ENCODE results near the gene BMP6. TPM values are rescaled to one million over a fixed set of nuclear protein-coding genes. Genes with fewer than 3 reads are reported as not detected.

BMP6 gene
- total and polyA plus RNA-seq, 8 donors, result 2.3 to 18.7 (median 3.7) TPM

DNA sequence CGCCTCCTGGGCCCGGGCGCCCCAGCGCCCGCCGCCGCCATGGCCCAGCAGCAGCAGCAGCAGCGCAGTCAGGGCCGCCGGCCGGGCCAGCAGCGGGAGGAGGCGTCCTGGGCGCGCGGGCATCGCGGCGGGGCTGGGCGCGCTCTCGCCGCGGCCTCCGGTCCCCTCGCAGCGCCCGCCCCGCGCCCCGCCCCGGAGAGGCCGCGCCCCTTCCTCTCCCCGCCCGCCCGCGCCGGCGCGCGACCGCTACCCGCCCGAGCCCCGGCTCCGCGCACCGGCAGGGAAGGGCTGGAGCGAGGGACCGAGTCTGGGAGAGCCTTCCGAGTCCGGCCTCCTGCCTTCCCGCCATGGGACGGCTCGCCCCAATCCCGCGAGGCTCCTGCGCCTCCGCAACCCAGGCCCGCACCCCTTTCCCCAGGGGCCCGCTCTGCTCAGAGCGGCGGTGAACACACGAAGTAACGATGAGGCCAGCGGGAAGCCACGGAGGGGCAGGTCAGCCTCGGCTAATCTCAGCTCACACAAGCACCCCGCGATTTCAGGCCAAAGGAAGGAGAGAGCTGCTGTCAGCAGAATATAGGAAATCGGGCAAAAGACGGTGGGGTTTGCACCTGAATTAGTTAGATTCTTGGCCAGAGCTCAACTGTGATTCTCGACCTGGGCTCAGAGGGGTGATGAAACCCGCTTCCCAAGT is 184.9 kb downstream of the BMP6 start, which contains the start of gene TXNDC5:
Gene TXNDC5 (minus strand): TSS at position 135 of the 691 bp plus-strand sequence. CDS start 12 bp downstream, at position 123.
- DNase-seq (peak; percentile 68 to 96 (median 82)), ATAC-seq (peak; percentile 95)
- Histone ChIP-seq H3K4me3 (peak within 1 kb of the TSS; percentile 78 to 81), H3K27ac (peak within 1 kb of the TSS; percentile 65 to 76), H3K9me3 (no peaks in the 10 kb centered on the region), H3K4me1 (peaks cover 7 to 35% of the 10 kb centered on the region in 2 donors), H3K27me3 (peaks cover 0 to 8% of the 10 kb centered on the region in 2 donors), H3K36me3 (no peaks in the 10 kb centered on the region)
- TF ChIP-seq, protein P1, sequence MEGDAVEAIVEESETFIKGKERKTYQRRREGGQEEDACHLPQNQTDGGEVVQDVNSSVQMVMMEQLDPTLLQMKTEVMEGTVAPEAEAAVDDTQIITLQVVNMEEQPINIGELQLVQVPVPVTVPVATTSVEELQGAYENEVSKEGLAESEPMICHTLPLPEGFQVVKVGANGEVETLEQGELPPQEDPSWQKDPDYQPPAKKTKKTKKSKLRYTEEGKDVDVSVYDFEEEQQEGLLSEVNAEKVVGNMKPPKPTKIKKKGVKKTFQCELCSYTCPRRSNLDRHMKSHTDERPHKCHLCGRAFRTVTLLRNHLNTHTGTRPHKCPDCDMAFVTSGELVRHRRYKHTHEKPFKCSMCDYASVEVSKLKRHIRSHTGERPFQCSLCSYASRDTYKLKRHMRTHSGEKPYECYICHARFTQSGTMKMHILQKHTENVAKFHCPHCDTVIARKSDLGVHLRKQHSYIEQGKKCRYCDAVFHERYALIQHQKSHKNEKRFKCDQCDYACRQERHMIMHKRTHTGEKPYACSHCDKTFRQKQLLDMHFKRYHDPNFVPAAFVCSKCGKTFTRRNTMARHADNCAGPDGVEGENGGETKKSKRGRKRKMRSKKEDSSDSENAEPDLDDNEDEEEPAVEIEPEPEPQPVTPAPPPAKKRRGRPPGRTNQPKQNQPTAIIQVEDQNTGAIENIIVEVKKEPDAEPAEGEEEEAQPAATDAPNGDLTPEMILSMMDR (IDR thresholded peaks at IDR 0.05), result no peak
- intact Hi-C loops (cut with DNase I), result loop anchor here in 1 of 2 donors (10.0 kb wide), 1 partner anchor 84 kb away; no protein-coding TSS in a partner anchor

GRCh38 chr6:7911345-7911725 is 185.4 kb downstream of the BMP6 start:
- Histone ChIP-seq H3K36me3 (no peaks in the 10 kb centered on the region), H3K27me3 (peaks cover 0 to 8% of the 10 kb centered on the region in 2 donors), H3K27ac (peak overlapping the region; percentile 65 to 67), H3K4me1 (peaks cover 7 to 33% of the 10 kb centered on the region in 2 donors), H3K4me3 (peak overlapping the region; percentile 47 to 78), H3K9me3 (no peaks in the 10 kb centered on the region)
- no peak for ATAC-seq
- intact Hi-C loops (cut with DNase I), result loop anchor here in 1 of 2 donors (10.0 kb wide), 1 partner anchor 83 kb away; no protein-coding TSS in a partner anchor
- TF ChIP-seq, protein P1 (IDR thresholded peaks at IDR 0.05), result no peak
- DNase-seq, result no peak

DNA sequence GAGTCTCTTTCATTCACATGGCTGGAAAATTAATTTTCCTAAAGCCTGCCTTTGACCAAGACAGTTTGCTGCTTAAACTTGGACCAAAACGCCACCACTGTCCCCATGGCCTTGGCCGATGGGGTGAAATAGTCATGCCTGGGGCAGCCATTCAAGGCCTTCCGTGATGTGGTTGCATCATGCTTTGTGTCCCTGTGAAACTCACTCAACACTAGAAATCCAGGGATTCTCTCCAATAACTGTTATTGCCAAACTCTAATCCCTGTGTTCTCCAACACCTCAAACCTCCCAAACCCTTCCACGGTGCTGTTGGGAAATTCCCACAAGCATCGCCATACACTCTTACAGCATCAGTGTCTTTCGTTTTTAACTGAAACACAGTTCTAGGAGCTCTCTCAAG is 186.1 kb downstream of the BMP6 start:
- H3K4me3 ChIP-seq, result no peak overlapping the region
- no peak overlapping the region for H3K27ac ChIP-seq
- intact Hi-C loops (cut with DNase I), result loop anchor here in 1 of 2 donors (10.0 kb wide), 1 partner anchor 83 kb away; no protein-coding TSS in a partner anchor
- TF ChIP-seq, protein P1 (IDR thresholded peaks at IDR 0.05), result no peak
- H3K27me3 ChIP-seq, result peaks cover 0 to 8% of the 10 kb centered on the region in 2 donors
- DNase-seq (no peak), ATAC-seq (no peak)
- H3K4me1 ChIP-seq, result peaks cover 7 to 31% of the 10 kb centered on the region in 2 donors
- H3K9me3 ChIP-seq, result no peaks in the 10 kb centered on the region
- H3K36me3 ChIP-seq, result no peaks in the 10 kb centered on the region

DNA sequence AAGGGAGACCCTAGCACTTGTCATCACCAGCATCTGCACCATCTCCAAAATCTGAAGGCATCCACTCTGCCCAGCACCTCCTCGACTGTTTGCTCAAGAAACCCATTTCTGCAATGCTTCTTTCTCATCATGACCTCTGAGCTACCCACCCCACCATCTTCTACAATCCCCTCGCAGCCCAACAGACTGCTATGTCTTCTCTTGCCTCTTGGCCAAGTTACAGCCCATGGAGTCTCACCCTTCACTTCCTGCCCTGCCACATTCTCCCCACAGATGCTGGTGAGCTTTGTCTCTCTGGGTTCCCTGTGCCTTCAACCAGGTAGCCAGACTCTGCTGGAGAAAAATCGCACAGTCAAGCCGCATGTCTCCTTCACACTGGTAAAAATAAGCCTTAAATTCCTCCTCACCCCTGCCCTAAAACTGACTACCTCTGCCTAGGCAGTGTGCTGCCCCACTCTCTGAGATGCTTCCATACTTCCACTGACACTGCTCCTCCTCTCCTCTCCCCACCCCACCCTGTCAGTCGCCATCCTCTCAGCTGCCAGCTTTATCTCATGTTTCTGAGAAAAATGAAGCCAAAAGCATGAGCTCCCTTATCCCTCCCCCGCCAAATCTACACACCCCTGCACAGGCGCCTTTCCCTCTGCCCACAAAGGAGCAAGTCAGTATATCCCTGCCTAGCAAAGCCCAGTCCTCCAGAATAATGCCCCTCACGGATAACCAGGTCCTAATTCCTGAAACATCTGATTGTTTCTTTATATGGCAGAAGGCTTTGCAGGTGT is 187.0 kb downstream of the BMP6 start:
- Histone ChIP-seq H3K4me3 (no peak overlapping the region), H3K4me1 (peaks cover 7 to 22% of the 10 kb centered on the region in 2 donors), H3K36me3 (no peaks in the 10 kb centered on the region), H3K27ac (no peak overlapping the region), H3K27me3 (peaks cover 0 to 8% of the 10 kb centered on the region in 2 donors), H3K9me3 (no peaks in the 10 kb centered on the region)
- DNase-seq, result no peak
- ATAC-seq, result no peak
- TF ChIP-seq, protein P1 (IDR thresholded peaks at IDR 0.05), result no peak
- intact Hi-C loops (cut with DNase I), result loop anchor here in 1 of 2 donors (10.0 kb wide), 1 partner anchor 82 kb away; no protein-coding TSS in a partner anchor

Measured in left lung (tissue), 10 donors.